Epithelial cell of proximal tubule (primary cell): Measurements from ENCODE around the gene TIMP2. TPM values are rescaled to one million over a fixed set of nuclear protein-coding genes. Genes with fewer than 3 reads are reported as not detected.

Experiments used
- DNase-seq: peaks from one replicate; pipeline ENCODE4 v3.0.0-alpha.2; 2011; ENCODE audit warnings: low read depth
- H3K4me3 ChIP-seq: 2 replicates; pipeline ENCODE4 v1.5.1; 2011; ENCODE audit warnings: low read depth, mild to moderate bottlenecking, low read length
- CTCF ChIP-seq: conservative IDR thresholded peaks from 2 replicates; pipeline ENCODE4 v1.5.1; 2012; ENCODE audit warnings: low read depth, mild to moderate bottlenecking, low read length
- total RNA-seq: library from RNA; depleted of rRNA; stranded (reverse); fragments of >200 nt; gene quantifications from 2 replicates; pipeline ENCODE4 v1.2.3, GENCODE V29; 2015

TIMP2 gene
- total RNA-seq, 1 donor from 2014 or later, result 64.9 TPM

DNA sequence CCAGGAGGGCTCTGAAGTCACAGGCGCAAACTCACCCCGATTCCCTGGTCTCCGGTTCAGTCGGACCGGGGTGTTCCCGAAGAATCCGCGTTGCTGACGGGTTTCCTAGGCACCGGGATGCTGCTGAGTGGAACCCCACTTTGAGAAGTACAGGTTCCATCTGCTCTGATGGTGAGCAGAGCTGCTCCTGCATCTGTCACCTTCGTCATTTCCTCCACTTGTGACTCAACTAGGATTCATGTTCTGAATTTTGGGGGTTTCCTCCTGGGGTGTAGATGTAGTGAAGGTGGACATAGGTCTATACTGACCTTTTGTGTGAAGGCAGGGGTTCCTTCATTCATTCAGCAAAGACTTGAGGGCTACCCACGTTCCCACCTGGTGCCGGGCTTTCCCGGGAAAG lies 29.5 kb upstream of the TIMP2 start:
- TF ChIP-seq CTCF, result no peak
- DNase-seq, result no peak
- H3K4me3 ChIP-seq, result no peak overlapping the region

GRCh38 chr17:78953356-78954350 lies 28.5 kb upstream of the TIMP2 start:
- no peak for DNase-seq
- no peak overlapping the region for H3K4me3 ChIP-seq
- no peak for TF ChIP-seq CTCF

DNA sequence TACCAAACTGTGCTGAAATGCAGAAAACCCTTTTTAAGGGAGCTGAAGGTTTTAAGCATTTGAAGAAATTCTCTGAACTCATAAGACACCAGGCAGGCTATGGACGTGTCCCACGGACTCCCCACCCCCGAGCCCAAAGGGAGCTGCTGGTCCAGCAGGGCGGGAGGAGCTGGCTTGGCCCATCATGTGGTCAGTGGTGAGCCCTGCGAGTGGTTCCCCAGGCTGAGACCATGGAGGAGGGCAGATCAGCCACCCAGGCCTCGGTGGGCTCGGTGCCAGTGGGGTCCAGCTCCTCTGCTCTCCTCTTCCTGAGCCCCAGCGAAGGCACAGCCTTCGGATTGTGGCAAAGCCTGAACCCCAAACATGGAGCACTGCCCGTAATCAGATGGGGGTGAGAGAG lies 27.5 kb upstream of the TIMP2 start:
- H3K4me3 ChIP-seq, result no peak overlapping the region
- no peak for TF ChIP-seq CTCF
- DNase-seq, result no peak

GRCh38 chr17:78951967-78952551 lies 26.9 kb upstream of the TIMP2 start:
- no peak overlapping the region for H3K4me3 ChIP-seq
- TF ChIP-seq CTCF, result no peak
- no peak for DNase-seq

GRCh38 chr17:78950870-78951269 lies 25.7 kb upstream of the TIMP2 start:
- TF ChIP-seq CTCF, result no peak
- no peak for DNase-seq
- H3K4me3 ChIP-seq, result no peak overlapping the region

- TF ChIP-seq CTCF, result no peak
- H3K4me3 ChIP-seq, result no peak overlapping the region
- no peak for DNase-seq
Observed at GRCh38 chr17:78947235-78948149, 22.3 kb upstream of the TIMP2 start.
